Measurements from ENCODE around the gene DEPDC5. TPM values are rescaled to one million over a fixed set of nuclear protein-coding genes. Genes with fewer than 3 reads are reported as not detected.

DEPDC5 gene
- total RNA-seq, 3 donors from 2014 or later = 48.7 to 53.1 (median 49.5) TPM

DNA sequence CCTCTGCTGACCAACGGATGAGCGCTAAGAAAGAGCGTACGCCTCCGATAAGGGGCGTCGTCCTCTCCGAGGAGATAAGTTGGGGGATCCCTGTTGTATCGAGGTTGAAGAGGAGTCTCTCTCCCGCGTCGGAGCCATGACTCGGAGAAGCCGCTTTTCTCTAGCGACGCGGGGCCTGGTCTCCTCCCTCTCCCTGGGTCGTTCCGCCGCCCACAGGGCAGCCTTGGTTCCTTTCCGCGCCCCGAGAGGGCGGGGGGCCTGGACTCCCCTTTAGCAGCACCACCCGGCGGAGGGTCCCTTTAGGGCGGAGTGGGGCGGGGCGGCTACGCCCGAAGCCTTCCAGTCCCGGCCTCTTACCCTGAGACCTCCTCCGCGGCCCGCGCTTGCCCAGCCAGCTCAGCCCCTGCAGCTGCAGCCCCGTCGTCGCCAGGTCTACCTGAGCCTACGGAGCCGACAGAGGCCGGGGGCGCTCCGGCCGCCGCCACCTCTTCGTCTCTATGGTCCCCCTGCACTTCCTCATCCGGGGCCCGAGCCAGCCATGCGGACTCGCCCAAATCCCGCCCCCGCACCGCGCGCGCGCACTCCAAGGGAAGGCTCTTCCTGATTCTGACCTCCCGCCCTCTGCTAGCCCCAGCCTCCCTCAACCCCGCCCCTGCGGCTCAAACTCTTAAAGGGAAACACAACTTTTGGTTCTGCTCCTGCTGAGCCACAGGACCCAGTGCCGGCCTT is 4.0 kb upstream of the DEPDC5 start, which contains the start of gene PRR14L:
Gene PRR14L (minus strand): TSS at position 497 of the 729 bp plus-strand sequence. CDS start 11,272 bp downstream, outside the sequence.
- intact Hi-C loops (cut with DNase I, micrococcal nuclease) = loop anchor here in 1 of 2 donors (10.0 kb wide), 1 partner anchor 195 kb away; the partner anchor contains the start of gene YWHAH
- no peaks in the 10 kb centered on the region for H3K36me3 ChIP-seq (ENCODE audit: low read depth)
- ATAC-seq (peak; percentile 87), DNase-seq (peak; percentile 99)
- peak within 1 kb of the TSS; percentile 100 for H3K4me3 ChIP-seq
- no peak for TF ChIP-seq CTCF (IDR thresholded peaks at IDR 0.05)
- H3K4me1 ChIP-seq (ENCODE audit: low read depth) = peaks cover 22% of the 10 kb centered on the region
- H3K9me3 ChIP-seq = no peaks in the 10 kb centered on the region

DNA sequence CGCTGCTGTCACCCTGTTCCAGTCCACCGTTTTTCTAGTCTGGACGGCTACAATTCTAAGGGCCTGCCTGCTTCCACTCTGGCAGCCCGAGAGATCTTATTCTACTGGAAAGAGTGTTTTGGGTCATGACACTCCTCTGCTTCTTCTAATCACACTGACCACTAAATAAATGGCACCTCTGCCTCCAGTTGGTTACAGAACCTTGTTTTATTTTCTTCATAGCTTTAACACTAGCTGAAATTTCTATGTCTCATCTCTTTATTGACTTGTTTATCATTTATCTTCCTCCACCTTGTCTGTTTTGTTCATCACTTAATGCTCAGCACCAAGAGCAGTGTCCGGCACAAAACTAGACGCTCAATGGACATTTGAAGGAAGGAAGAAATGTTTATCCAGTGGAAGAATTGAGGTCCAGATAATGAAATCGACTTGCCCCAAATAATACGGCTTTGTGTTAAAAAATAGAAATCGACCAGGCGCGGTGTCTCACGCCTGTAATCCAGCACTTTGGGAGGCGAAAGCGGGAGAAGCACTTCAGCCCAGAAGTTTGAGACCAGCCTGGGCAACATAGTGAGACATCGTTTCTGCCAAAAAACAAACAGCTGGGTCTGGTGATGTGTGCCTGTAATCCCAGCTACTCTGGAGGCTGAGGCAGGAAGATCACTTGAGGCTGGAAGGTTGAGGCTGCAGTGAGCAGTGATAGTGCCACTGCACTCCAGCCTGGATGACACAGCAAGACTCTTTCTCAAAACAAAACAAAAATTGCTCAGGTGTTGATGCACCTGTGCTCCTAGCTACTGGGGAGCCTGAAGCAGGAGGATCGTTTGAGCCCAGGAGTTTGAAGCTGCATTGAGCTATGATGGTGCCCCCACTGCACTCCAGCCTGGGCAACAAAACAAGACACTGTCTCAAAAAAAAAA is 3.2 kb upstream of the DEPDC5 start:
- DNase-seq (peak in 1 of 3 donors; percentile 11), ATAC-seq (no peak)
- TF ChIP-seq CTCF (IDR thresholded peaks at IDR 0.05) = no peak
- intact Hi-C loops (cut with DNase I, micrococcal nuclease) = loop anchor here in 1 of 2 donors (10.0 kb wide), 1 partner anchor 194 kb away; the partner anchor contains the start of gene YWHAH
- no peaks in the 10 kb centered on the region for H3K9me3 ChIP-seq
- H3K4me3 ChIP-seq = no peak overlapping the region
- no peaks in the 10 kb centered on the region for H3K36me3 ChIP-seq (ENCODE audit: low read depth)
- peaks cover 25% of the 10 kb centered on the region for H3K4me1 ChIP-seq (ENCODE audit: low read depth)

DNA sequence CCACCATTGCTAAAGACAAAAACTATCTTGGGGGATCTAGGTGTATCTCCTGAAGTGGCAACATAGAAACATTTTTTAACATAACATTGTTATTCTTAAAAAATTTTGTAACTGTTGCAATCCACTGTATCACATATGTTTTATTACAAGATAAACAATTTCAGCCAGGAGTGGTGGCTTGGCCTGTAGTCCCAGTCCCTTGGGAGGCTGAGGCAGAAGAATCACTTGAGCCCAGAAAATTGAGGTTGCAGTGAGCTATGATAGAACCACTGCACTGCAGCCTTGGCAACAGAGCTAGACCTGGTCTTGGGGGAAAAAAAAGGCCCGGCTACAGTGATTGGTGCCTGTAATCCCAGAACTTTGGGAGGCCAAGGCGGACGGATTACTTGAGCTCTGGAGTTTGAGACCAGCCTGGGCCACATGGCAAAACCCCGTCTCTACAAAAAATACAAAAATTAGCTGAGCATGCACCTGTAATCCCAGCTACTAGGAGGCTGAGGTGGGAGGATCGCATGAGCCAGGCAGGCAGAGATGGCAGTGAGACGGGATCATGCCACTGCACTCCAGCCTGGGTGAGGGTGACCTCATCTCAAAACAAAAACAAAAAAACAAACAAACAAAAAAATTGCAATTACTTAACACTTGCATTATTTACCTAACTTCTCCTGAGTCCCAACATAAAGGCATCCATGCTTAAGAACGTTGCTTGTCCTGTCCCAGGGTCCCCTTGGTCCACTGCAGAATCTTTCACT is 1.5 kb upstream of the DEPDC5 start:
- Histone ChIP-seq H3K4me1 (ENCODE audit: low read depth) (peaks cover 27% of the 10 kb centered on the region), H3K4me3 (no peak overlapping the region), H3K36me3 (ENCODE audit: low read depth) (no peaks in the 10 kb centered on the region), H3K9me3 (no peaks in the 10 kb centered on the region)
- ATAC-seq (no peak), DNase-seq (no peak)
- no peak for TF ChIP-seq CTCF (IDR thresholded peaks at IDR 0.05)
- intact Hi-C loops (cut with DNase I, micrococcal nuclease) = loop anchor here in 1 of 2 donors (10.0 kb wide), 1 partner anchor 193 kb away; the partner anchor contains the start of gene YWHAH

- intact Hi-C loops (cut with DNase I, micrococcal nuclease) = loop anchor here in 1 of 2 donors (10.0 kb wide), 1 partner anchor 192 kb away; the partner anchor contains the start of gene YWHAH
- no peaks in the 10 kb centered on the region for H3K36me3 ChIP-seq (ENCODE audit: low read depth)
Observed at GRCh38 chr22:31753005-31753633, 700 bp upstream of the DEPDC5 start.

More at GRCh38 chr22:31753005-31753633, 700 bp upstream of the DEPDC5 start:
- ATAC-seq = no peak
- Histone ChIP-seq H3K9me3 (no peaks in the 10 kb centered on the region), H3K4me3 (no peak overlapping the region), H3K4me1 (ENCODE audit: low read depth) (peaks cover 27% of the 10 kb centered on the region)
- peak; percentile 43 to 62 (median 55) for DNase-seq
- no peak for TF ChIP-seq CTCF (IDR thresholded peaks at IDR 0.05)
